Hematopoietic multipotent progenitor cell treated with erythropoietin and hydrocortisone succinate and interleukin-3 and kit ligand, for 6 days (in vitro differentiated cells): Measurements from ENCODE around the gene EI24.

Source experiments
- DNase-seq: peaks from one replicate; pipeline ENCODE4 v3.0.0-alpha.2; 2015

The EI24 gene

GRCh38 chr11:125583496-125583895, 14.2 kb downstream of the EI24 start:
- no peak for DNase-seq

- no peak for DNase-seq
Measured at GRCh38 chr11:125585487-125585886, 16.2 kb downstream of the EI24 start.

GRCh38 chr11:125586623-125587022, 17.3 kb downstream of the EI24 start:
- no peak for DNase-seq

DNA sequence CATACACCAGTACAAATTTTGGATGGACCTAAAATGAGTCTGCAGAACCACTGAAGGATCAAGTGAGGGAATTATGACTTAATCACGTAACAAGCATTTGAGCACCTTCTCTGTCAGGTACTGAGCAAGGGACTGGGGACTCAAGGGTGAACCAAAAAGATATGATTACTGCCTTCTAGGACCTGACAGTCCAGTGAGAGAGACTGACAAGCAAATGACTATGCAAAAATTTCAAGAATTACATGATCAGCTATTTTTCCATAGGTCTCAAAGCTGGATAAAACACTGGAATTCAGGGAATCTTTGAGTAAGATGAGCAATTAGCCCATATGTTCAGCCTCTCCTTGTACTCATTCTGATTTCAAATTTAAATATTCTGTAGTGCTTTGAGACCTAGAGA, 18.2 kb downstream of the EI24 start:
- no peak for DNase-seq

GRCh38 chr11:125588505-125588904, 19.2 kb downstream of the EI24 start:
- DNase-seq = no peak

- no peak for DNase-seq
Measured at GRCh38 chr11:125591649-125592304, 22.5 kb downstream of the EI24 start.

DNA sequence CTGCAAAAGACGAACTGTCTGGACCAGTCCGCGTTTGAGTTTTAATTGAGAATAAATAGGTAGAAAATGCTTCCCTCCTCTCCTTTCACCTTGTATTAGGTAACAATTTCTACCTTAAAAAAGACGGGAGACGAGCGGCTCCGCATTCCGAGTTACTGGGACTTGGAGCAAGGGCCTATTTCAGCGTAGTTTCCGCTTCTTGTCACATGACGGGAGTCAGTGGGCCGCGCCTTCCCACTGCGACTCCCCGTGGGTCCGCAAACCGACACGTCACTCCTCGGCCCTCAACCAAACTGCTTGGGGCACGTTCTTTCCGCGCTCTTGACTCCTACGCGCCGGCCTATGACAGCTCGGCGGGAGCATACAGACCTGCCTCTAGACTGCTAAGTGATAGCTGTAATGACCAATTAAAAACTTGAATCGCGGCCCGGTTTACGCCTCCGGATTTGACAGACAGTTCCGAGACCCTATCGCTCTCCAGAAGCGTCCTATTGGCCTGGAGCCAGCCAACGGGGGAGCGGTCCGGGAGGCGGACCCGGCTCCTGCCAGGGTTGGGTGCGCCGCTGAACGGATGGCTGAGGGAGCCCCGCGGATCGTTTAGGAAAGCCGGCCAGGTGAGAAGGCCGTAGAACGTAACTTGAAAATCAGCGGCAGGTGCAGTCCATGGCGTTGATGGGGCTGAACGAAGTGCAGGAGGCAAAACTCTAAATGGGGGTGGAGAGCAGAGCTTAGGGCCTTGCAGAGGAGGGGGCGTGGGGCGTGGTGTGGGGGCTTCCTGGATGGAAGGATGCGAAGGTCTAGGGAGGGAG, 23.2 kb downstream of the EI24 start, which contains the start of gene STT3A:
TSS of gene STT3A (plus strand) at position 548 of the 809 bp plus-strand sequence. CDS start 3,064 bp downstream, outside the sequence.
- DNase-seq = peak; percentile 99

GRCh38 chr11:125593114-125593820, 24.0 kb downstream of the EI24 start:
- peak; percentile 60 for DNase-seq

DNA sequence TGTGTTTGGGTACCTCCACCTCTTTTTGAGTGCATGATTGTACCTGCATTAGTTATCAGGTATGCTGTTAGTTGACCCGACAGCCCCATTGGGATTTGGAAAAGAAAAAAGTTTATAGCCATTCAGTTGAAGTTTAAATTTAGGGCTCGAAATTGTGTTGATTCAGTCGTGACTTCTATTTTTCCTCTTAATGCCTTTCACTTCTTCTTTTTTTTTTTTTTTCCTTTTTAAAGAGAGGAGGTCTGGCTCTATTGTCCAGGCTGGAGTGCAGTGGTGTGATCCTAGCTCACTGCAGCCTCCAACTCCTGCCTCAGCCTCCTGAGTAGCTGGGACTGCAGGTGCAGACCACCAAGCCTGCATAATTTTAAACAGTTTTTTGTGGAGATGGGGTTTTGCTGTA, 25.7 kb downstream of the EI24 start:
- no peak for DNase-seq

- DNase-seq = no peak
Measured at GRCh38 chr11:125600663-125601062, 31.4 kb downstream of the EI24 start.

- DNase-seq = no peak
Measured at GRCh38 chr11:125603207-125603606, 33.9 kb downstream of the EI24 start.

- DNase-seq = no peak
Measured at GRCh38 chr11:125605417-125605816, 36.1 kb downstream of the EI24 start.

GRCh38 chr11:125609545-125609944, 40.3 kb downstream of the EI24 start:
- no peak for DNase-seq

DNA sequence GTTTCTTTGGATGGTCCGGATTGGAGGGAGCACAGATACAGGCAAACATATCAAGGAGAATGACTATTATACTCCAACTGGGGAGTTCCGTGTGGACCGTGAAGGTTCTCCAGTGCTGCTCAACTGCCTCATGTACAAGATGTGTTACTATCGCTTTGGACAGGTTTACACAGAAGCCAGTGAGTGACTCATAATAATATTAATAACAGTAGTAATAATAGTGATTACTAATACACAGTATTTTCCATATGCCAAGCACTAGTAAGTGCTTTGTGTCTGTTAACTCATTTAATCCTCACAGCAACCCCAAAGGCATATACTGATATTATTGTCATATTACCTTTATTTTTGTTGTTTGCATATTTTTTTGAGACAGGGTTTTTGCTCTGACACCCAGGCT, 49.1 kb downstream of the EI24 start:
- DNase-seq = no peak

- no peak for DNase-seq
Measured at GRCh38 chr11:125621995-125622394, 52.7 kb downstream of the EI24 start.

DNA sequence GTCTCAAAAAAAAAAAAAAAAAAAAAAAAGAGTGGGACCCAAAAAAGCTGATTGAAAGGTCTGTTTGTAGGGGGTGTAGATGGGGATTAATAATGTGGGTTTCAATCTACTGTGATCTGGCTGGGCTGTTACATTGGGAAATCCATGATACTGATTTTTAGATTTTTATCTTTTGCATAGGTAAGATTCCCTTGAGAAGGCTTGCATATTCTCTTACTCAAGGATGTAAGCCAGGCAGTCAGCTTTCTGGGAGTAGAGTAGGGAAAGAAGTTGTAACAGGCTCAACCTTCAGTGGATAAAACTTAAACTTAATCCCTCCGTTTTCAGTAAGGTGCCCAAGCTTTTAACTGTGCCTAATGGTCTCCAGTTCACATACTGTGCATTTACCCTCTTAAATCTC, 53.8 kb downstream of the EI24 start:
- no peak for DNase-seq

GRCh38 chr11:125624756-125625213, 55.5 kb downstream of the EI24 start, which contains the start of gene CHEK1:
CHEK1 (plus strand) TSS chr11:125625163; CDS start chr11:125626769, 1,606 bp downstream.
- peak; percentile 2 for DNase-seq

DNA sequence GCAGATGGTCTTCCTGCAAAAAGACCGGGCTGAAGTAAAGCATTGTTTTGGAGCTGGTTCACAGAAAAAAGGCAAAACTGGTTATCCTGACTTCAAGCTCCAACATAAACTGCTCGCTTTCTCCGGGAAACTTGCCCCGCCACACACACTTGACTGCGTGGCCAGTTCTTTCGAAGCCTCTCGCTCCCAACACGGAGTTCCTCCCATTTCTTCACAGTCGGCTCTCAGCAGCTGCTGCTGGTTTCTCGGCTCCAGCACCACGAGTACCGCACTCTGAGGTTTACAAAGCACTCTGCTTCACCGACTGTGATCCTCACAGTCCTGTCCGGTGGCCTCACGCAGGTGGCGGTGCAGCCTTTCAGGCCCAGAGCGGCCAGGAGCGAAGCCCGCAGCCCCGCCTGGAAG, 56.0 kb downstream of the EI24 start:
- no peak for DNase-seq

DNA sequence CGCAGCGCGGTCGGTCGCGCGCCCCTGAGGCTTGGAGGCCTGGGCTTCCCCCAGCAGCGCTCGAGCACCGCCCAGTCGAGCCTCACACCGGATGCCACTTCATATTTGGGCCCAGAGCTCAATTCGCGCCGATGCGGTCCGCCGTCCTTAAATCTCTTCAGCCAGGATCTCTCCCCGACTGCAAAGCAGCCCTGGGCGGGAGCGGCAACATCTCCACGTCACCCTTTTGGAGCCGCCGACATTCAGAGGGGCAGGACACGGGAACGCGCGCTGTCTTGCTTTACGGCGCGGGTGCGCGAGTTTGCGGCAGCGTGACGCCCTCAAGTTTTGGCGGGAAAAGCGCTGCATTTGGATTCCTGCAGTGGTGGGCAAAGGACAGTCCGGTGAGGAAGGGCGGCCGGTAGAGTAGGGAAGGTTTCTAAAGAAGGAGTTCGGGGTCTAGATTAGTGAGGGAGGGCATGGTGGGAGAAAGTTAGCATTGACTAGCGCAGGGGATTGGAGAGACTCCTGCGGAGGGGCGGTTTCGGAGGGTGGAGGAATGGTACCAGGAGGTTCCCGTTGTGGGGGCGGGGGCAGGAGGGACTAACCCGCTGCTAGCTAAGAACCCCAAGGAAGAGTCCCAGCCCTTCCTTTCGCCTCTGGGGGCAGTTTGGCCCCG, 56.5 kb downstream of the EI24 start:
- DNase-seq = peak; percentile 95

DNA sequence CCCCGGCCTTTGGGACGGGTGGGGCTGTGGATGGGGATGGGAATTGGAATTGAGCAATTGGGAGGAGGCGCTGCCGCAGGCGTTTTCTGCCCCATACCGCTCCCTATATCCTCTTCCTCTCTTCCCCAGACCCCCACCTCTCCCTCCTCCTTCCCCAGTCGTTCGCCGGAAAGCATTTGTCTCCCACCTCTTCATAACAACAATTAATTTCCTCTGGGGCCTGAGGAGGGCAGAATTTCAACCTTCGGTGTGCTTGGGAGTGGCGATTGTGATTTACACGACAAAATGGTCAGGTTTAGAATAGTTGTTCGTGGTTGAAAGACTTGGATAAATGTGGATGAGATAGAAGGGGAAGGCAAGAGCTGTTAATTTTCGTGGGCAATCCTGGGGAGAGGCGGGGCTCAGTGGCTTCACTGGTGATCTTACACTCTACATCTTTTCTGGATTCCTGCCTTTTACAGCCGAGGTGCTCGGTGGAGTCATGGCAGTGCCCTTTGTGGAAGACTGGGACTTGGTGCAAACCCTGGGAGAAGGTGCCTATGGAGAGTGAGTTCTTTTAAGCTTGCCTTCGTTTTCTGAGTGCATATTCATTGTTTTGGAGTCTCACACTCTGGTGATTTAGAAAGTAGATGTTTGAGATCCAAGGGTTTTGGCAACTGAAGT, 57.1 kb downstream of the EI24 start:
- peak; percentile 80 for DNase-seq

- DNase-seq = peak; percentile 12
Measured at GRCh38 chr11:125627236-125627910, 58.1 kb downstream of the EI24 start.
